SK-N-MC (cell line): ENCODE data around the gene ZNF775.

Experiments
- EZH2 ChIP-seq: fragments of 200-600 bp; sonication (generic); IDR thresholded peaks from one replicate; pipeline ENCODE4 v1.6.1; 2017; ENCODE audit warnings: antibody characterized with exemption
- POLR2AphosphoS5 ChIP-seq: IDR thresholded peaks from 2 replicates; pipeline ENCODE4 v1.6.1; 2012; ENCODE audit warnings: mild to moderate bottlenecking, low read depth, low read length, borderline replicate concordance

- no peak for TF ChIP-seq EZH2
- TF ChIP-seq POLR2AphosphoS5 = no peak
Observed at GRCh38 chr7:150381785-150382122, 2.6 kb downstream of the ZNF775 start.
